ENCODE data around the gene HTR1E.

- no peak for TF ChIP-seq ZFP30 (CRISPR knock-in tag; IDR thresholded peaks at IDR 0.05)
- TF ChIP-seq PATZ1 (CRISPR knock-in tag; IDR thresholded peaks at IDR 0.05; ENCODE audit: borderline replicate concordance) = no peak
These were observed 122.6 kb downstream of the HTR1E start for GRCh38 chr6:87059943-87060342.

Data from SK-N-SH treated with all-trans-retinoic acid at 6 μM for 48 hours (cell line).